Measurements from ENCODE around the gene EDDM13.
"Not testable (repeated sequence)": the region's sequence is repeated elsewhere in the genome, so short reads cannot be mapped to it uniquely, and the experiment has no call there.

Gene EDDM13

GRCh38 chr19:56295531-56296455 lies 23.2 kb downstream of the EDDM13 start:
- no peak for DNase-seq

GRCh38 chr19:56297010-56297409 lies 24.5 kb downstream of the EDDM13 start:
- DNase-seq = no peak

GRCh38 chr19:56299688-56300087 lies 27.1 kb downstream of the EDDM13 start:
- DNase-seq = no peak

GRCh38 chr19:56301155-56301554 lies 28.6 kb downstream of the EDDM13 start:
- no peak for DNase-seq

- DNase-seq = no peak
Observed at GRCh38 chr19:56301886-56302620, 29.5 kb downstream of the EDDM13 start.

GRCh38 chr19:56304243-56304642 lies 31.7 kb downstream of the EDDM13 start:
- no peak for DNase-seq

- DNase-seq = no peak
Observed at GRCh38 chr19:56306016-56306415, 33.5 kb downstream of the EDDM13 start.

GRCh38 chr19:56307062-56307461 lies 34.5 kb downstream of the EDDM13 start:
- not testable (repeated sequence) for DNase-seq

- no peak for DNase-seq
Observed at GRCh38 chr19:56308792-56309191, 36.2 kb downstream of the EDDM13 start.

GRCh38 chr19:56309511-56310185 lies 37.1 kb downstream of the EDDM13 start:
- DNase-seq = peak; percentile 29

GRCh38 chr19:56310462-56310861 lies 37.9 kb downstream of the EDDM13 start:
- no peak for DNase-seq

- no peak for DNase-seq
Observed at GRCh38 chr19:56312342-56312741, 39.8 kb downstream of the EDDM13 start.

GRCh38 chr19:56312787-56313657 lies 40.5 kb downstream of the EDDM13 start:
- DNase-seq = no peak

- no peak for DNase-seq
Observed at GRCh38 chr19:56314018-56314380, 41.5 kb downstream of the EDDM13 start.

- DNase-seq = peak; percentile 98
Observed at GRCh38 chr19:56314381-56315076, 42.0 kb downstream of the EDDM13 start, which contains the start of gene ZSCAN5A. ZSCAN5A (minus strand) TSS chr19:56314839; CDS start chr19:56225046, 89,793 bp downstream.

- DNase-seq = peak; percentile 94
Observed at GRCh38 chr19:56315077-56315828, 42.7 kb downstream of the EDDM13 start.

- no peak for DNase-seq
Observed at GRCh38 chr19:56316728-56317127, 44.2 kb downstream of the EDDM13 start.

- no peak for DNase-seq
Observed at GRCh38 chr19:56317749-56318148, 45.2 kb downstream of the EDDM13 start.

- no peak for DNase-seq
Observed at GRCh38 chr19:56319991-56320390, 47.4 kb downstream of the EDDM13 start.

GRCh38 chr19:56321254-56321988 lies 48.9 kb downstream of the EDDM13 start:
- no peak for DNase-seq

All from central memory CD4-positive, alpha-beta T cell (primary cell).